ENCODE results near the gene MCU.

GRCh38 chr10:72784551-72785351, 92.8 kb downstream of the MCU start:
- no peak for TF ChIP-seq CTCF (conservative IDR thresholded peaks at IDR 0.05; ENCODE audit: low read depth, low read length)
- TF ChIP-seq EZH2 (IDR thresholded peaks at IDR 0.05; ENCODE audit: borderline replicate concordance, low read depth, low read length, poor library complexity, severe bottlenecking): no peak

Measured in A673 (cell line).